ENCODE measurements around the gene BMS1.

Gene BMS1

DNA sequence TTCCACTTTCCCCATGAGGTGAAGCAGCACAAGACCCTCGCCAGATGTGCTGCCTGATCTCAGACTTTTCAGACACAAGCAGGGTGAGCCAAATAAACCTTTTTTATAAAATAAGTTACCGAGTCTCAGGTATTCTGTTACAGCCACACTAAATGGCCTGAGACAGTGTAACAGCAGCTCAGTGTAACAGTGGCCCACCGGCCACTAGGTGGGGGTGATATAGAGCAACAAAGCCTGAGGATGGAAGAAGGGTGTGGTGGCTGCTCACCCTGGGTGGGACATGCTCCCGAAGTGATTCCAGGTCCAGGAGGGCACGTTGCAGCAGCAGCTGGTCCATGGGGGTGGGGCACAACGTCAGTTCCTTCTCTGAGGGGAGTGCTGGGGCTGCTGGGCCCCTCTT is 44.6 kb downstream of the BMS1 start:
- TF ChIP-seq POLR2AphosphoS5 (IDR thresholded peaks at IDR 0.05; ENCODE audit: low read depth, low read length) (no peak), FOXP2 (optimal IDR thresholded peaks at IDR 0.05; ENCODE audit: borderline replicate concordance, extremely low read depth, extremely low read length, insufficient read depth) (no peak), TAF1 (IDR thresholded peaks at IDR 0.05; ENCODE audit: borderline replicate concordance, insufficient read depth, low read length) (no peak), SIN3A (IDR thresholded peaks at IDR 0.05; ENCODE audit: borderline replicate concordance, insufficient read depth, low read length) (no peak)
- TF ChIP-seq, protein P1, sequence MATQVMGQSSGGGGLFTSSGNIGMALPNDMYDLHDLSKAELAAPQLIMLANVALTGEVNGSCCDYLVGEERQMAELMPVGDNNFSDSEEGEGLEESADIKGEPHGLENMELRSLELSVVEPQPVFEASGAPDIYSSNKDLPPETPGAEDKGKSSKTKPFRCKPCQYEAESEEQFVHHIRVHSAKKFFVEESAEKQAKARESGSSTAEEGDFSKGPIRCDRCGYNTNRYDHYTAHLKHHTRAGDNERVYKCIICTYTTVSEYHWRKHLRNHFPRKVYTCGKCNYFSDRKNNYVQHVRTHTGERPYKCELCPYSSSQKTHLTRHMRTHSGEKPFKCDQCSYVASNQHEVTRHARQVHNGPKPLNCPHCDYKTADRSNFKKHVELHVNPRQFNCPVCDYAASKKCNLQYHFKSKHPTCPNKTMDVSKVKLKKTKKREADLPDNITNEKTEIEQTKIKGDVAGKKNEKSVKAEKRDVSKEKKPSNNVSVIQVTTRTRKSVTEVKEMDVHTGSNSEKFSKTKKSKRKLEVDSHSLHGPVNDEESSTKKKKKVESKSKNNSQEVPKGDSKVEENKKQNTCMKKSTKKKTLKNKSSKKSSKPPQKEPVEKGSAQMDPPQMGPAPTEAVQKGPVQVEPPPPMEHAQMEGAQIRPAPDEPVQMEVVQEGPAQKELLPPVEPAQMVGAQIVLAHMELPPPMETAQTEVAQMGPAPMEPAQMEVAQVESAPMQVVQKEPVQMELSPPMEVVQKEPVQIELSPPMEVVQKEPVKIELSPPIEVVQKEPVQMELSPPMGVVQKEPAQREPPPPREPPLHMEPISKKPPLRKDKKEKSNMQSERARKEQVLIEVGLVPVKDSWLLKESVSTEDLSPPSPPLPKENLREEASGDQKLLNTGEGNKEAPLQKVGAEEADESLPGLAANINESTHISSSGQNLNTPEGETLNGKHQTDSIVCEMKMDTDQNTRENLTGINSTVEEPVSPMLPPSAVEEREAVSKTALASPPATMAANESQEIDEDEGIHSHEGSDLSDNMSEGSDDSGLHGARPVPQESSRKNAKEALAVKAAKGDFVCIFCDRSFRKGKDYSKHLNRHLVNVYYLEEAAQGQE (IDR thresholded peaks at IDR 0.05; ENCODE audit: insufficient read depth in 1 of 2, low read depth in 2 of 2, low read length in 2 of 2) = no peak

DNA sequence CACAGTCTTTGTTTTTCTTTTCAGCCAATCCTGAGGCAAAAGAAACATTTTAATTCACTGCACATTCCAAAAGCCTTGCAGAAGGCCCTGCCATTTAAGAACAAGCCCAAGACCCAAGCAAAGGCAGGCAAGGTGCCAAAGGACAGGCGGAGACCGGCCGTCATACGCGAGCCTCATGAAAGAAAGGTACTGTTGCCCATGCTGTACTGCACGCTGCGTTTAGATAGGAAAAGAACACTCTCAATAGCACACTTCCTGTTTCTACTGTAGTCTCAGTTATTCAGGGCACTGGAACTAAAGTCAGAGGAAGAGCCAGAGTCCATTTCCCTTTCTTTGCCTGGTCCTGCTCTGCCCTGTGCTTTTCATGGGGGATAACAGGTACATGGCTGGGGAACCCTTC is 47.6 kb downstream of the BMS1 start:
- TF ChIP-seq TAF1 (IDR thresholded peaks at IDR 0.05; ENCODE audit: borderline replicate concordance, insufficient read depth, low read length) (no peak), SIN3A (IDR thresholded peaks at IDR 0.05; ENCODE audit: borderline replicate concordance, insufficient read depth, low read length) (no peak), FOXP2 (optimal IDR thresholded peaks at IDR 0.05; ENCODE audit: borderline replicate concordance, extremely low read depth, extremely low read length, insufficient read depth) (no peak), POLR2AphosphoS5 (IDR thresholded peaks at IDR 0.05; ENCODE audit: low read depth, low read length) (no peak)
- TF ChIP-seq, protein P1 (IDR thresholded peaks at IDR 0.05; ENCODE audit: insufficient read depth in 1 of 2, low read depth in 2 of 2, low read length in 2 of 2) = no peak

DNA sequence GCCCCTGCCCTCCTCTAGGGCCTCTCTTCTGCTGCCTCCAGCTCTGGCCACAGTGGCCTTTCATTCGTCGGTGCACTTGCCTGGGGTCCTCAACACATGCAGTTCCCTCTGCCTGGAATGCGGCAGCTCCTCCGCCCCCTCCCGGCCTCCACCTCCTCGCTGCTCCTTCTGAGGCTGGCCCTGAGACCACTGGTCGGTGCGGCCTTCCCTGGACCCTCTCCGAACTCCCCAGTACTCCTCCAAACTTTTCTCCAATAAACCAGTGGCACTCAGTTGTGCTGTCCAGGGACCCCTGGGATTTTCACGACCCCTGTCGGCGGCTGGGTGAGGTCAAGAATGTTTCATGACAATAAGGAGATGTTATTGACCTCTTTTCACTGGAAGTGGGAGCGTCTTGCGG is 53.5 kb downstream of the BMS1 start:
- TF ChIP-seq POLR2AphosphoS5 (IDR thresholded peaks at IDR 0.05; ENCODE audit: low read depth, low read length) = no peak
- no peak for TF ChIP-seq SIN3A (IDR thresholded peaks at IDR 0.05; ENCODE audit: borderline replicate concordance, insufficient read depth, low read length)
- TF ChIP-seq TAF1 (IDR thresholded peaks at IDR 0.05; ENCODE audit: borderline replicate concordance, insufficient read depth, low read length) = no peak
- no peak for TF ChIP-seq FOXP2 (optimal IDR thresholded peaks at IDR 0.05; ENCODE audit: borderline replicate concordance, extremely low read depth, extremely low read length, insufficient read depth)
- TF ChIP-seq, protein P1 (IDR thresholded peaks at IDR 0.05; ENCODE audit: insufficient read depth in 1 of 2, low read depth in 2 of 2, low read length in 2 of 2) = no peak

DNA sequence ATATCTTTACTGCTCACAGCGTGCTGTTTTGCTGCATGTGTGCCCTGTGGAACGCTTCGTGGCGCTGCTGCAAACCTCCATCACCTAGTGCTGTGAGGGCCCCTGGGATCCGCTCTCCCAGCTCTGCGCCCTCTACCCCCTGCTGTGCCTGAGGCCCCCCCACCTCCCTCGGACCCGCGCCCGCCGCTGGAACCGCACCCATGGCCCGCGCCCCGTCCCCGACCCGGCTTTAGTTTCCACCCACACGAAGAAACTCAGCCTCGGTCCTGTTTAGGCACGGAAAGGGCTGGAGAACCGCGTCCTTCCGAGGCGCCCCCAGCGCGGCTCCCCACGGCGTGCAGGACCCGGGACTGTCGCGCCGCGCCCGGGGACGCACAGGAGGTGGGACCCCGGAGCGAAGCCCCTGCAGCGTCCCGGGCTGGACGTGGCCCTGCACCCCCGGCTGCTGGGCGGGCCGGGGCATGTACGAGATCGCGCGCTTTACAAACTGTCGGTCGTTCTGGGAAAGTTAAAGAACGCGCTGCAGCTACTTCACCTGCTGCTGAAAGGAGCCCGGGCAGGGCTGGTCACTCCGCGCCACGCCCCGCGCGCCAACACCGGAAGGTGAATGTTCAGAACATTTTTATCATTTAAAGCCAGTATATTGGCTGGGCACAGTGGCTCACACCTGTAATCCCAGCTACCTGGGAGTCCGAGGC is 54.3 kb downstream of the BMS1 start:
- no peak for TF ChIP-seq SIN3A (IDR thresholded peaks at IDR 0.05; ENCODE audit: borderline replicate concordance, insufficient read depth, low read length)

DNA sequence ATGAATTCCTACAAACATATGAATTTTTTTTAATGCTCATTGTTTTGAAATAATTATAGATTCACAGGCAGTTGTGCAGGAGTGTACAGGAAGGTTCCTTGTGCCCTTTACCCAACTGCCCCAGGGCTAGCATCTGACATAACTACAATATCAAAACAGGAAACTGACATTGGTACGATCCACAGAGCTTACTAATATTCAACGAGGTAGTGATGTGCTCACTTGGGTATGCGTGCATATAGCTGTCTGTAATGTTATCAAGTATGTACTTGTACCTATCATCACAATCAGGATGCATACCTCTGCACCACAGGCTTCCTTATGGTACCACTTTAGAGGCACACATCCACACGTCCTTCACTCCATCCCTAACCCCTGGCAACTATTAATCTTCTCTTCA is 68.3 kb downstream of the BMS1 start:
- TF ChIP-seq POLR2AphosphoS5 (IDR thresholded peaks at IDR 0.05; ENCODE audit: low read depth, low read length) (no peak), SIN3A (IDR thresholded peaks at IDR 0.05; ENCODE audit: borderline replicate concordance, insufficient read depth, low read length) (no peak), TAF1 (IDR thresholded peaks at IDR 0.05; ENCODE audit: borderline replicate concordance, insufficient read depth, low read length) (no peak), FOXP2 (optimal IDR thresholded peaks at IDR 0.05; ENCODE audit: borderline replicate concordance, extremely low read depth, extremely low read length, insufficient read depth) (no peak)
- TF ChIP-seq, protein P1 (IDR thresholded peaks at IDR 0.05; ENCODE audit: insufficient read depth in 1 of 2, low read depth in 2 of 2, low read length in 2 of 2) = no peak

Measured in PFSK-1 (cell line).